PC-3 (cell line): Measurements from ENCODE around the gene TRUB2.

ENCODE experiments used
- EZH2 ChIP-seq: fragments of 300-600 bp; sonication (generic); IDR thresholded peaks from one replicate; pipeline ENCODE4 v1.6.1; 2017; ENCODE audit warnings: antibody characterized with exemption, mild to moderate bottlenecking, low read length; ENCODE audit not compliant: unreplicated experiment
- TF ChIP-seq, protein P1 (sequence below): fragments of 300-600 bp; sonication (generic); conservative IDR thresholded peaks from 2 replicates; pipeline ENCODE4 v1.5.1; 2017; ENCODE audit warnings: antibody characterized with exemption, low read depth, mild to moderate bottlenecking, low read length

DNA sequence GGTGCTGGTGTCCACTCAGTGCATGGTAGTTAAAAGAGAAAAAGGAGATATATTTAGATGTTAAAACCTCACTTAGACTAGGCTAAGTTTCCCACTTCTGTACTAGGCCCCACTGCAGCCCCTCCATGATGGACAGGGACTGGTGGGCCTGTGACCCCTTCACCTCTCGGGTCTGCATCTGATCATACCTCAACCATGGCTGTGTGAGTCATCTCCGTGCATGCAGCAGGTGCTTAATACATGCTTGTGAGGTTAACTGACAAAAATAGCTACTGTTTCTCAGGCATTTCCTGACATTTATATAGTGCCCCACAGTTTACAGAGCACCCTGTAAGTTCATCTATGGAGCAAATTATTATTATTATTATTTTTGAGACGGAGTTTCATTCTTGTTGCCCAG is 40.5 kb upstream of the TRUB2 start:
- TF ChIP-seq, protein P1, sequence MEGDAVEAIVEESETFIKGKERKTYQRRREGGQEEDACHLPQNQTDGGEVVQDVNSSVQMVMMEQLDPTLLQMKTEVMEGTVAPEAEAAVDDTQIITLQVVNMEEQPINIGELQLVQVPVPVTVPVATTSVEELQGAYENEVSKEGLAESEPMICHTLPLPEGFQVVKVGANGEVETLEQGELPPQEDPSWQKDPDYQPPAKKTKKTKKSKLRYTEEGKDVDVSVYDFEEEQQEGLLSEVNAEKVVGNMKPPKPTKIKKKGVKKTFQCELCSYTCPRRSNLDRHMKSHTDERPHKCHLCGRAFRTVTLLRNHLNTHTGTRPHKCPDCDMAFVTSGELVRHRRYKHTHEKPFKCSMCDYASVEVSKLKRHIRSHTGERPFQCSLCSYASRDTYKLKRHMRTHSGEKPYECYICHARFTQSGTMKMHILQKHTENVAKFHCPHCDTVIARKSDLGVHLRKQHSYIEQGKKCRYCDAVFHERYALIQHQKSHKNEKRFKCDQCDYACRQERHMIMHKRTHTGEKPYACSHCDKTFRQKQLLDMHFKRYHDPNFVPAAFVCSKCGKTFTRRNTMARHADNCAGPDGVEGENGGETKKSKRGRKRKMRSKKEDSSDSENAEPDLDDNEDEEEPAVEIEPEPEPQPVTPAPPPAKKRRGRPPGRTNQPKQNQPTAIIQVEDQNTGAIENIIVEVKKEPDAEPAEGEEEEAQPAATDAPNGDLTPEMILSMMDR, result no peak
- no peak for TF ChIP-seq EZH2
